HG03060 (cell line): Measurements from ENCODE around the gene PCGF3.
"Not testable (repeated sequence)": the region's sequence is repeated elsewhere in the genome, so short reads cannot be mapped to it uniquely, and the experiment has no call there.

ENCODE experiments used
- ATAC-seq: cut with Tn5 transposase; IDR thresholded peaks from one replicate; pipeline ENCODE4 v1.9.1; 2021; ENCODE audit warnings: low read depth, moderate number of reproducible peaks; ENCODE audit not compliant: unreplicated experiment

Gene PCGF3

GRCh38 chr4:790466-790820 is 84.8 kb downstream of the PCGF3 start:
- no peak for ATAC-seq

- ATAC-seq = no peak
Observed at GRCh38 chr4:791252-791897, 85.7 kb downstream of the PCGF3 start.

GRCh38 chr4:791898-792625 is 86.4 kb downstream of the PCGF3 start:
- ATAC-seq = no peak

- no peak for ATAC-seq
Observed at GRCh38 chr4:792626-793092, 87.0 kb downstream of the PCGF3 start.

GRCh38 chr4:793093-793861 is 87.6 kb downstream of the PCGF3 start:
- no peak for ATAC-seq

GRCh38 chr4:793941-794621 is 88.4 kb downstream of the PCGF3 start:
- no peak for ATAC-seq

GRCh38 chr4:794900-795725 is 89.5 kb downstream of the PCGF3 start:
- no peak for ATAC-seq

- ATAC-seq = no peak
Observed at GRCh38 chr4:795726-796119, 90.1 kb downstream of the PCGF3 start.

GRCh38 chr4:796206-796605 is 90.6 kb downstream of the PCGF3 start:
- ATAC-seq = no peak

- ATAC-seq = no peak
Observed at GRCh38 chr4:797066-797465, 91.4 kb downstream of the PCGF3 start.

- ATAC-seq = no peak
Observed at GRCh38 chr4:801436-802124, 95.9 kb downstream of the PCGF3 start.

GRCh38 chr4:803884-804283 is 98.3 kb downstream of the PCGF3 start:
- no peak for ATAC-seq

- ATAC-seq = no peak
Observed at GRCh38 chr4:804804-805203, 99.2 kb downstream of the PCGF3 start.

- not testable (repeated sequence) for ATAC-seq
Observed at GRCh38 chr4:806979-807378, 101.3 kb downstream of the PCGF3 start.

GRCh38 chr4:807792-808191 is 102.2 kb downstream of the PCGF3 start:
- no peak for ATAC-seq

GRCh38 chr4:808860-809570 is 103.4 kb downstream of the PCGF3 start:
- no peak for ATAC-seq

GRCh38 chr4:813900-814299 is 108.3 kb downstream of the PCGF3 start:
- ATAC-seq = no peak

GRCh38 chr4:814312-814850 is 108.7 kb downstream of the PCGF3 start:
- ATAC-seq = no peak
